ENCODE results near the gene USP3.
"Not testable (repeated sequence)": the region's sequence is repeated elsewhere in the genome, so short reads cannot be mapped to it uniquely, and the experiment has no call there.

Gene USP3

GRCh38 chr15:63476229-63476632 lies 28.2 kb upstream of the USP3 start:
- DNase-seq (ENCODE audit: low read depth) = peak; percentile 96

- no peak for DNase-seq (ENCODE audit: low read depth)
These were observed 26.1 kb upstream of the USP3 start for GRCh38 chr15:63478243-63478642.

- DNase-seq (ENCODE audit: low read depth) = no peak
These were observed 24.0 kb upstream of the USP3 start for GRCh38 chr15:63480441-63480821.

GRCh38 chr15:63481105-63481810 lies 23.1 kb upstream of the USP3 start:
- DNase-seq (ENCODE audit: low read depth) = no peak

GRCh38 chr15:63482874-63483323 lies 21.5 kb upstream of the USP3 start:
- DNase-seq (ENCODE audit: low read depth) = no peak

- DNase-seq (ENCODE audit: low read depth) = no peak
These were observed 20.6 kb upstream of the USP3 start for GRCh38 chr15:63483521-63484371.

- DNase-seq (ENCODE audit: low read depth) = no peak
These were observed 19.8 kb upstream of the USP3 start for GRCh38 chr15:63484433-63485186.

GRCh38 chr15:63487076-63487757 lies 17.2 kb upstream of the USP3 start:
- DNase-seq (ENCODE audit: low read depth) = no peak

- not testable (repeated sequence) for DNase-seq (ENCODE audit: low read depth)
These were observed 16.5 kb upstream of the USP3 start for GRCh38 chr15:63487758-63488397.

GRCh38 chr15:63488398-63488960 lies 15.9 kb upstream of the USP3 start:
- no peak for DNase-seq (ENCODE audit: low read depth)

- DNase-seq (ENCODE audit: low read depth) = no peak
These were observed 15.0 kb upstream of the USP3 start for GRCh38 chr15:63489352-63489751.

- DNase-seq (ENCODE audit: low read depth) = no peak
These were observed 13.9 kb upstream of the USP3 start for GRCh38 chr15:63490345-63491034.

GRCh38 chr15:63491116-63491827 lies 13.1 kb upstream of the USP3 start:
- no peak for DNase-seq (ENCODE audit: low read depth)

- no peak for DNase-seq (ENCODE audit: low read depth)
These were observed 12.4 kb upstream of the USP3 start for GRCh38 chr15:63491979-63492378.

- DNase-seq (ENCODE audit: low read depth) = no peak
These were observed 11.8 kb upstream of the USP3 start for GRCh38 chr15:63492541-63493077.

GRCh38 chr15:63493436-63493835 lies 11.0 kb upstream of the USP3 start:
- no peak for DNase-seq (ENCODE audit: low read depth)

- no peak for DNase-seq (ENCODE audit: low read depth)
These were observed 10.0 kb upstream of the USP3 start for GRCh38 chr15:63494408-63494807.

GRCh38 chr15:63495343-63495742 lies 9.1 kb upstream of the USP3 start:
- no peak for DNase-seq (ENCODE audit: low read depth)

GRCh38 chr15:63495780-63496488 lies 8.5 kb upstream of the USP3 start:
- no peak for DNase-seq (ENCODE audit: low read depth)

All from GM04503 (cell line).